Hepatocyte (in vitro differentiated cells): ENCODE data around the gene VPS72.

Experiments
- EZH2 ChIP-seq: fragments of 200-600 bp; sonication (generic); IDR thresholded peaks from 2 replicates; pipeline ENCODE4 v1.6.1; 2016; ENCODE audit warnings: antibody characterized with exemption, mild to moderate bottlenecking, borderline replicate concordance
- TF ChIP-seq, protein P1 (sequence below): fragments of 200-600 bp; sonication (generic); IDR thresholded peaks from 2 replicates; pipeline ENCODE4 v1.5.1; 2016; ENCODE audit warnings: antibody characterized with exemption, mild to moderate bottlenecking; ENCODE audit not compliant: poor library complexity

- TF ChIP-seq, protein P1, sequence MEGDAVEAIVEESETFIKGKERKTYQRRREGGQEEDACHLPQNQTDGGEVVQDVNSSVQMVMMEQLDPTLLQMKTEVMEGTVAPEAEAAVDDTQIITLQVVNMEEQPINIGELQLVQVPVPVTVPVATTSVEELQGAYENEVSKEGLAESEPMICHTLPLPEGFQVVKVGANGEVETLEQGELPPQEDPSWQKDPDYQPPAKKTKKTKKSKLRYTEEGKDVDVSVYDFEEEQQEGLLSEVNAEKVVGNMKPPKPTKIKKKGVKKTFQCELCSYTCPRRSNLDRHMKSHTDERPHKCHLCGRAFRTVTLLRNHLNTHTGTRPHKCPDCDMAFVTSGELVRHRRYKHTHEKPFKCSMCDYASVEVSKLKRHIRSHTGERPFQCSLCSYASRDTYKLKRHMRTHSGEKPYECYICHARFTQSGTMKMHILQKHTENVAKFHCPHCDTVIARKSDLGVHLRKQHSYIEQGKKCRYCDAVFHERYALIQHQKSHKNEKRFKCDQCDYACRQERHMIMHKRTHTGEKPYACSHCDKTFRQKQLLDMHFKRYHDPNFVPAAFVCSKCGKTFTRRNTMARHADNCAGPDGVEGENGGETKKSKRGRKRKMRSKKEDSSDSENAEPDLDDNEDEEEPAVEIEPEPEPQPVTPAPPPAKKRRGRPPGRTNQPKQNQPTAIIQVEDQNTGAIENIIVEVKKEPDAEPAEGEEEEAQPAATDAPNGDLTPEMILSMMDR, result no peak
- TF ChIP-seq EZH2, result no peak
Measured at GRCh38 chr1:151147132-151147503, 42.9 kb downstream of the VPS72 start.
